Gastroesophageal sphincter (tissue), 3 donors: Measurements from ENCODE around the gene RPS3A.

Source experiments
- POLR2A ChIP-seq, 2 donors: fragments of 450-650 bp; IDR thresholded peaks; one replicate each; pipeline ENCODE4 v1.6.1; 2017; ENCODE audit warnings: antibody characterized with exemption in 2 of 2, mild to moderate bottlenecking in 2 of 2, moderate library complexity in 1 of 2
- TF ChIP-seq, protein P1 (sequence below), 4 experiments: fragments of 200-600 bp in 2 of 4; fragments of 450-650 bp in 2 of 4; sonication (generic) in 1 of 4; IDR thresholded peaks; one replicate each; pipeline ENCODE4 v1.5.1; 2017 to 2019; ENCODE audit warnings: antibody characterized with exemption in 4 of 4, mild to moderate bottlenecking in 2 of 4, moderate library complexity in 2 of 4

DNA sequence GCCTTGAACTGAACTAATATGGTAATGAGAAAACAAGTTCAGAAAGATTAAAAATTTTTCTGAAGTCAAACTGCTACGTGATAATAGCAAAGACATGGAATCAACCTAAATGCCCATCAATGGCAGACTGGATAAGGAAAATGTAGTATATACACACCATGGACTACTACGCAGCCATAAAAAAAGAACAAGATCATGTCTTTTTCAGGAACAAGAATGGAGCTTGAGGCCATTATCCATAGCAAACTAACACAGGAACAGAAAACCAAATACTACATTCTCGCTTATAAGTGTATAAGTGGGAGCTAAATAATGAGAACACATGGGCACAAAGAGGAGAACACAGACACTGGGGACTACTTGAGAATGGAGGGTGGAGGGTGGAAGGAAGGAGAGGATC is 4.3 kb upstream of the RPS3A start:
- TF ChIP-seq, protein P1, sequence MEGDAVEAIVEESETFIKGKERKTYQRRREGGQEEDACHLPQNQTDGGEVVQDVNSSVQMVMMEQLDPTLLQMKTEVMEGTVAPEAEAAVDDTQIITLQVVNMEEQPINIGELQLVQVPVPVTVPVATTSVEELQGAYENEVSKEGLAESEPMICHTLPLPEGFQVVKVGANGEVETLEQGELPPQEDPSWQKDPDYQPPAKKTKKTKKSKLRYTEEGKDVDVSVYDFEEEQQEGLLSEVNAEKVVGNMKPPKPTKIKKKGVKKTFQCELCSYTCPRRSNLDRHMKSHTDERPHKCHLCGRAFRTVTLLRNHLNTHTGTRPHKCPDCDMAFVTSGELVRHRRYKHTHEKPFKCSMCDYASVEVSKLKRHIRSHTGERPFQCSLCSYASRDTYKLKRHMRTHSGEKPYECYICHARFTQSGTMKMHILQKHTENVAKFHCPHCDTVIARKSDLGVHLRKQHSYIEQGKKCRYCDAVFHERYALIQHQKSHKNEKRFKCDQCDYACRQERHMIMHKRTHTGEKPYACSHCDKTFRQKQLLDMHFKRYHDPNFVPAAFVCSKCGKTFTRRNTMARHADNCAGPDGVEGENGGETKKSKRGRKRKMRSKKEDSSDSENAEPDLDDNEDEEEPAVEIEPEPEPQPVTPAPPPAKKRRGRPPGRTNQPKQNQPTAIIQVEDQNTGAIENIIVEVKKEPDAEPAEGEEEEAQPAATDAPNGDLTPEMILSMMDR (IDR thresholded peaks at IDR 0.05): no peak
- no peak for TF ChIP-seq POLR2A (IDR thresholded peaks at IDR 0.05)
